ENCODE results near the gene APOC1.
"Not testable (repeated sequence)": the region's sequence is repeated elsewhere in the genome, so short reads cannot be mapped to it uniquely, and the experiment has no call there.

APOC1 gene

DNA sequence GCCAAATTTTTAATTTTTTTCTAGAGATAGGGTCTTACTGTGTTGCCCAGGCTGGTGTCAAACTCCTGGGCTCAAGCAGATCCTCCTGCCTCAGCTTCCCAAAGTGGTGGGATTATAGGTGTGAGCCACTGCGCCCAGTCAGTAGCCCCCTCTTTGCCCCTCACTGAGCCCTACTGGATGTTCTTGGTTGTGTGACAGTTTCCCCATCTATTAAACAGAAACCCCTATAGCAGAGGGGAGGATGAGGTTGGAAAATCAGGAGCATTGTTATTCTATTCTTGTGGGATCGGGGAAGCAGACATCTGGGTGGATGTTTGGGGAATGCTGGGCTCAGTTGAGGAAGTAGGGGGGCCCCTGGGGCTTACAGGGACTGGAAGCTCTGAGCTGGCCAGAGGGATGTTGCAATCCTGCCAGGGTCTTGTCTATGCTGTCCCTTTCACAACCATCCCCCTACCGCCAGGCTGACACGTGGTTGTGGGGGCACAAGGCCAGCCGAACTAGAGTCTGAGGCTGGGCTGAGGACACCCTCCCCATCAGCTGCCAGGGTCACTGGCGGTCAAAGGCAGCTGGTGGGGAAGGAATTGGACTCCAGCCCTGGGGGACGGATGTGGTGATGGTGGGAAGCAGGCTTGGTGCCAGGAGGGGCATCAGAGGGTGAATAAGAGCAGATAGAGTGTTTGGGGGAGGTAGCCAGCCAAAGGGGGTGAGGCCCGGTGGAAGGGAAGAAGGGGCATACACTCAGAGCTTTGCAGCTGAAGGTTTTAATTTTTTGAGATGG is 10.9 kb downstream of the APOC1 start:
- in situ Hi-C loops (cut with MboI; ENCODE audit: low sequenced_read_pairs, unreplicated experiment): no loop called here
- DNase-seq (ENCODE audit: low spot score): no peak
- TF ChIP-seq, protein P1, sequence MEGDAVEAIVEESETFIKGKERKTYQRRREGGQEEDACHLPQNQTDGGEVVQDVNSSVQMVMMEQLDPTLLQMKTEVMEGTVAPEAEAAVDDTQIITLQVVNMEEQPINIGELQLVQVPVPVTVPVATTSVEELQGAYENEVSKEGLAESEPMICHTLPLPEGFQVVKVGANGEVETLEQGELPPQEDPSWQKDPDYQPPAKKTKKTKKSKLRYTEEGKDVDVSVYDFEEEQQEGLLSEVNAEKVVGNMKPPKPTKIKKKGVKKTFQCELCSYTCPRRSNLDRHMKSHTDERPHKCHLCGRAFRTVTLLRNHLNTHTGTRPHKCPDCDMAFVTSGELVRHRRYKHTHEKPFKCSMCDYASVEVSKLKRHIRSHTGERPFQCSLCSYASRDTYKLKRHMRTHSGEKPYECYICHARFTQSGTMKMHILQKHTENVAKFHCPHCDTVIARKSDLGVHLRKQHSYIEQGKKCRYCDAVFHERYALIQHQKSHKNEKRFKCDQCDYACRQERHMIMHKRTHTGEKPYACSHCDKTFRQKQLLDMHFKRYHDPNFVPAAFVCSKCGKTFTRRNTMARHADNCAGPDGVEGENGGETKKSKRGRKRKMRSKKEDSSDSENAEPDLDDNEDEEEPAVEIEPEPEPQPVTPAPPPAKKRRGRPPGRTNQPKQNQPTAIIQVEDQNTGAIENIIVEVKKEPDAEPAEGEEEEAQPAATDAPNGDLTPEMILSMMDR (IDR thresholded peaks at IDR 0.05; ENCODE audit: borderline replicate concordance, control extremely low read depth, extremely low read depth, insufficient read depth, missing control alignments): no peak

DNA sequence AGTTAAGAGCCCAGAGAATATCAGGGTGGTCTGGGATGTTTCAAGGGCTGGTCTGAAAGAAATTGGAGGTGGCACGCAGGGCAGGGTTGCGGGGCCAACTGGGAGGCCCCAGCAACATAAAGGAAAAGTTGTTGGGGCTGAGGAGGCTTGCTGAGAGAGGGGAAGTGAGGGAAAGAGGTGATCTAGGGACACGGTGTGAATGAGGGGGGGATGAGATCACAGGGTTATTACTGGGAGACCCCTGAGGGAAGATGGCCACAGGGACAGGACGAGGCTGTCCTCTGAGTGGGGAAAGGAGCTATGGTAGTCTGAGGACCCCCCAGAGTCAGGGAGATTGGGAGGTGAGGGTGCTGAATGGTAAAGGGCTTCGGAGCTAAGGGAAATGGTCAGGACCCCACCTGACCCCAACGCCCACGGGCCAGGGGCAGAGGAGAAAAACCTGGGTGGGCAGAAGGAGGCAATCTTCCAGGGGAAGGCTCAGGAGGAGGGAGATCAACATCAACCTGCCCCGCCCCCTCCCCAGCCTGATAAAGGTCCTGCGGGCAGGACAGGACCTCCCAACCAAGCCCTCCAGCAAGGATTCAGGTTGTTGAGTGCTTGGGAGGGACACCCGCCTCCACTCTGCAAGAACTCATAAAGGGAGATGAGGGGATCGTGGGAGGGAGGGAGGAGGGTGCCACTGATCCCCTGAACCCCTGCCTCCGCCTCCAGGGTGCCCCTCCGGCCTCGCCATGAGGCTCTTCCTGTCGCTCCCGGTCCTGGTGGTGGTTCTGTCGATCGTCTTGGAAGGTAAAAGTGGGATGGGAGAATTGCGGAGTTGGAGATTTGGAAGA is 12.1 kb downstream of the APOC1 start:
- DNase-seq (ENCODE audit: low spot score); in situ Hi-C loops (cut with MboI; ENCODE audit: low sequenced_read_pairs, unreplicated experiment): not testable (repeated sequence)

DNA sequence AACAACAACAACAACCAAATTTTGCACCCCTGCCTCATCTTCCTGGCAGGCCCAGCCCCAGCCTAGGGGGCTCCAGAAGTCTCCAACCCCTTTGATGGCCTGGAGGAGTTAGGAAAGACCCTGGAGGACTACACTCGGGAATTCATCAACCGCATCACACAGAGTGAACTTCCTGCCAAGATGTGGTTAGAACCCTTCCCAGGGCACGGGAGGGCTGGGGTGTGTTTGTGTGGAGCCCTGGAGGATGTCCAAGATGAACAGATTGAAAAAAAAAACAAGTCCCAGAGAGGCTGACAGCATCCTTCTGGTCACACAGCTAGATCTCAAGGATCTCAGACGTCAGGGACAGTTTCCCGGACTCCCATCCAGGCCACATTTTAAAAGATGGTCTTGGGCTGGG is 13.3 kb downstream of the APOC1 start:
- in situ Hi-C loops (cut with MboI; ENCODE audit: low sequenced_read_pairs, unreplicated experiment): no loop called here
- no peak for DNase-seq (ENCODE audit: low spot score)
- TF ChIP-seq, protein P1 (IDR thresholded peaks at IDR 0.05; ENCODE audit: borderline replicate concordance, control extremely low read depth, extremely low read depth, insufficient read depth, missing control alignments): no peak

DNA sequence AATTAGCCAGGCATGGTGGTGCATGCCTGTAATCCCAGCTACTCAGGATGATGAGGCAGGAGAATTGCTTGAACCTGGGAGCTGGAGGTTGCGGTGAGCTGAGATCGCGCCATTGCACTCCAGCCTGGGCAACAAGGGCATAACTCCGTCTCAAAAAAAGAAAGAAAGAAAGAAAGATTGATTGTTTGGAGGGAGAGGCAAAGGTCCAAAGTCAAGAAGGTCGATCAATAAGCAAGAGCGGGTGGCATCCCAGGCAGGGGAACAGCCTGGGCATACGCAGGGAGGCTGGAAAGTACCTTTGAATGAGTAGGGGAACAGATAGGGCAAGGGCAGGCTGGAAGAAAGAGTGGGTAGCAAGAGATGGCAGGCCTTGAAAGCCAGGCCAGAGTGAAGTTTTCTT is 15.7 kb downstream of the APOC1 start:
- no peak for DNase-seq (ENCODE audit: low spot score)
- in situ Hi-C loops (cut with MboI; ENCODE audit: low sequenced_read_pairs, unreplicated experiment): no loop called here
- TF ChIP-seq, protein P1 (IDR thresholded peaks at IDR 0.05; ENCODE audit: borderline replicate concordance, control extremely low read depth, extremely low read depth, insufficient read depth, missing control alignments): no peak

DNA sequence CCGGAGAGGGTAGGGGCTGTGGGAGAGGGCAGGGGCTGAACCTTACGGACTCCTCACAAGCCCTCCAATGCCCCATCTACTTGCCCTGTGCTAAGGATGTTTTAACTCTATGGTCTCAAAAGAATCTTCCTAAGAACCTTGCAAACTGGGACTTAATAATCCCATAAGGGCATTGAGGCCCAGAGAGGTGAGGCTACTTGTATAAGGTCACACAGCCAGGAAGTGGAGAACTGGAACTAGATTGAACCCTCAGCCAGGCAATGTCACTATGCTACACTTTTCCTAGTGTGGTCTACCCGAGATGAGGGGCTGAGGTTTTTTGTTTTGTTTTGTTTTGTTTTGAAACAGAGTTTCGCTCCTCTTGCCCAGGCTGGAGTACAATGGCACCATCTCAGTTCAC is 17.1 kb downstream of the APOC1 start:
- in situ Hi-C loops (cut with MboI; ENCODE audit: low sequenced_read_pairs, unreplicated experiment): no loop called here
- TF ChIP-seq, protein P1 (IDR thresholded peaks at IDR 0.05; ENCODE audit: borderline replicate concordance, control extremely low read depth, extremely low read depth, insufficient read depth, missing control alignments): no peak
- DNase-seq (ENCODE audit: low spot score): no peak

DNA sequence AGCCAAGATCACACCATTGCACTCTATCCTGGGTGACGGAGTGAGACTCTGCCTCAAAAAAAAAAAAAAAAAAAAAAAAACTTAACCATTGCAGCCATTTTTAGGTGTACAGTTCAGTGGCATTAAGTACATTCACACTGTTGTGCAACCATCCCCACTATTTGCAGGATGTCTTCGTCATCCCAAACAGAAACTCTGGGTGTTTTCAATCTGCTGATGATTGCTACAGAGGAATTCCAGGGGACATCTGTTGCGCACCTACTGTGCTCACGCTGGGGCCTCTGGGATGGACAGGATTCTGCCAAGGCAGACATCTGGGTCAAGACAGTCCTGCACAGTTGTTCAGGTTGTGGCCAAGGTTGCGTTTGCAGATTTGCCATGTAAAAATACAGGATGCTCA is 25.3 kb downstream of the APOC1 start:
- DNase-seq (ENCODE audit: low spot score): no peak
- TF ChIP-seq, protein P1 (IDR thresholded peaks at IDR 0.05; ENCODE audit: borderline replicate concordance, control extremely low read depth, extremely low read depth, insufficient read depth, missing control alignments): no peak
- in situ Hi-C loops (cut with MboI; ENCODE audit: low sequenced_read_pairs, unreplicated experiment): no loop called here

DNA sequence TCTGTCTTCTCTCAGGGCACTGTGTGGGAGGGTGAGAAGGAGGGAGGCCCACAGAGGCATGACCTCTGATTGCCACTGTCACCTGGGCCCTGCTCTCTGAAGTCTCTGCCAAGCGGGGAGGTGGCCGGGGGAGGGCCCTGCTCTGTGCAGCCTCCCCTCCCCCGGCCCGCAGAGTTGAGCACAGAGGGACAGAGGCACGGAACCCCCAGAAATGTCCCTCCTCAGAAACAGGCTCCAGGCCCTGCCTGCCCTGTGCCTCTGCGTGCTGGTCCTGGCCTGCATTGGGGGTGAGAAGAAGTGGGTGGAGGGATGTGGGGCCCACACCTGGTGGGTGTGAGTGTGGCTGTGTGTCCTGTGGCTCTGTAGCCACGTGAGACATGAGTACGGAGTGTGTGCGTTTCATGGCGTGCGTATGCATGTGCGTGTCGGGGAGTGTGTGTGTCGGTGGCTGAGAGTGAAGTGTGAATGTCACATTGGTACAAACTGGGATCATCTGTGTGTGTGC is 27.7 kb downstream of the APOC1 start, which contains the start of gene APOC4:
Gene APOC4 (plus strand): TSS at position 171 of the 505 bp plus-strand sequence. CDS start 41 bp downstream, at position 212.
- TF ChIP-seq, protein P1 (IDR thresholded peaks at IDR 0.05; ENCODE audit: borderline replicate concordance, control extremely low read depth, extremely low read depth, insufficient read depth, missing control alignments): no peak
- peak; percentile 40 for DNase-seq (ENCODE audit: low spot score)
- in situ Hi-C loops (cut with MboI; ENCODE audit: low sequenced_read_pairs, unreplicated experiment): no loop called here
